ENCODE measurements around the gene KANSL3. TPM values are rescaled to one million over a fixed set of nuclear protein-coding genes. Genes with fewer than 3 reads are reported as not detected.

Gene KANSL3
- total RNA-seq, 1 donor from 2014 or later, result 37.6 TPM

- DNase-seq (ENCODE audit: low spot score), result no peak
These were observed 29.4 kb downstream of the KANSL3 start for GRCh38 chr2:96608469-96609455.

GRCh38 chr2:96604104-96604503 is 34.0 kb downstream of the KANSL3 start:
- DNase-seq (ENCODE audit: low spot score), result no peak

- no peak for DNase-seq (ENCODE audit: low spot score)
These were observed 35.7 kb downstream of the KANSL3 start for GRCh38 chr2:96602330-96602823.

GRCh38 chr2:96601382-96602292 is 36.5 kb downstream of the KANSL3 start:
- no peak for DNase-seq (ENCODE audit: low spot score)

GRCh38 chr2:96599941-96600340 is 38.2 kb downstream of the KANSL3 start:
- no peak for DNase-seq (ENCODE audit: low spot score)

- DNase-seq (ENCODE audit: low spot score), result no peak
These were observed 41.5 kb downstream of the KANSL3 start for GRCh38 chr2:96596596-96596995.

GRCh38 chr2:96594691-96595152 is 43.4 kb downstream of the KANSL3 start:
- DNase-seq (ENCODE audit: low spot score), result no peak

GRCh38 chr2:96594282-96594681 is 43.8 kb downstream of the KANSL3 start:
- DNase-seq (ENCODE audit: low spot score), result no peak

- no peak for DNase-seq (ENCODE audit: low spot score)
These were observed 46.6 kb downstream of the KANSL3 start for GRCh38 chr2:96591494-96591893.

- no peak for DNase-seq (ENCODE audit: low spot score)
These were observed 47.1 kb downstream of the KANSL3 start for GRCh38 chr2:96591054-96591453.

- no peak for DNase-seq (ENCODE audit: low spot score)
These were observed 50.3 kb downstream of the KANSL3 start for GRCh38 chr2:96587843-96588242.

- no peak for DNase-seq (ENCODE audit: low spot score)
These were observed 54.1 kb downstream of the KANSL3 start for GRCh38 chr2:96584017-96584416.

- DNase-seq (ENCODE audit: low spot score), result no peak
These were observed 57.3 kb downstream of the KANSL3 start for GRCh38 chr2:96580771-96581170.

GRCh38 chr2:96579422-96579821 is 58.7 kb downstream of the KANSL3 start:
- no peak for DNase-seq (ENCODE audit: low spot score)

GRCh38 chr2:96578731-96579130 is 59.4 kb downstream of the KANSL3 start:
- DNase-seq (ENCODE audit: low spot score), result no peak

- no peak for DNase-seq (ENCODE audit: low spot score)
These were observed 60.6 kb downstream of the KANSL3 start for GRCh38 chr2:96577501-96577900.

GRCh38 chr2:96575785-96576456 is 62.2 kb downstream of the KANSL3 start:
- DNase-seq (ENCODE audit: low spot score), result no peak

GRCh38 chr2:96574364-96574763 is 63.7 kb downstream of the KANSL3 start:
- no peak for DNase-seq (ENCODE audit: low spot score)

GRCh38 chr2:96568094-96568493 is 70.0 kb downstream of the KANSL3 start:
- no peak for DNase-seq (ENCODE audit: low spot score)

GRCh38 chr2:96565111-96565510 is 73.0 kb downstream of the KANSL3 start:
- no peak for DNase-seq (ENCODE audit: low spot score)

- DNase-seq (ENCODE audit: low spot score), result no peak
These were observed 73.5 kb downstream of the KANSL3 start for GRCh38 chr2:96564563-96564962.

Data from mesenteric fat pad (tissue), 1 donor.